GM04504 (cell line): Measurements from ENCODE around the gene IQGAP3.

Source experiments
- DNase-seq: peaks from one replicate; pipeline ENCODE4 v3.0.0-alpha.2; 2012; ENCODE audit warnings: low read depth

The IQGAP3 gene

DNA sequence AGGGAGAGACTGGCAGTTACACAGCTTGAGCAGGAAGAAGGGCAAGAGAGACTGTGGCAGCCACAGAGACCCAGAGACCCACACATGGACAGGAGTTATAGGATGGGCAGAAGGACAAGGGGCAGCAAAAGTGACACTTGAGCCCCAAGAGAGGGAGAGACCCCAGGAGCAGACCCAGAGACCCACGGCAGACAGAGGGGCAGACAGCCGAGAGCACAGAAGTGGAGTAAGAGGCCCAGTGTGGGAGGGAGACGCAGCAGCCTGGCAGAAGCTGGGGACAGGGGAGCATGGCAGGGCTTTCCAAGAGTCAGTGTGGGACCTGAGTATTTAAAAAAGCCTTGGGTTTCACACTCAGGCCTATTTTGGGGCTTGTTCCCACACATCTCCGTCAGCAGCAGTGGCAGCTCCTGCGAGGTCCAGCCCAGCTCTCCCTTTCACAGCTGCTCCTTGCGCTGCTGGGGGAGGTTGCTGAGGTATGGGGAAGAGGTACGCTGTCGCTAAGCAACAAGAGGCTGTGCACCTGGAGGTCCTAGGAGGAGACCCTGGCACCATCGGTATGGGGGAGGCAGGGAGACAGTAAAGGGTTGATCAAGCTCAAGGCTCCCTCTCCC is 62.8 kb downstream of the IQGAP3 start:
- no peak for DNase-seq

DNA sequence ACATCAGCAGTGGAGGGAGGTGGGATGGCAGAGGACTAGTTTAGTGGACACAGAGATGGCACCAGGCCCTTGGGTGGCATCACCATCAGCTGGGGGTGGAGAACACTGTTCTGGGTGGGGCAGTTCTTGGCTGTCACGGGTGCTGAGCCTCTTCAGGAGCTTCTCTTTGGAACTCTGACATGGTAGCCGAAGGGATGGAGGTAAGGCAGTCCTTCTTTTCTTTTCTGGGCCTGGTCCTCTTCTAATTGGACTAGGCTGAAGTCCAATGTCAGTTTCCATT is 63.5 kb downstream of the IQGAP3 start:
- no peak for DNase-seq

DNA sequence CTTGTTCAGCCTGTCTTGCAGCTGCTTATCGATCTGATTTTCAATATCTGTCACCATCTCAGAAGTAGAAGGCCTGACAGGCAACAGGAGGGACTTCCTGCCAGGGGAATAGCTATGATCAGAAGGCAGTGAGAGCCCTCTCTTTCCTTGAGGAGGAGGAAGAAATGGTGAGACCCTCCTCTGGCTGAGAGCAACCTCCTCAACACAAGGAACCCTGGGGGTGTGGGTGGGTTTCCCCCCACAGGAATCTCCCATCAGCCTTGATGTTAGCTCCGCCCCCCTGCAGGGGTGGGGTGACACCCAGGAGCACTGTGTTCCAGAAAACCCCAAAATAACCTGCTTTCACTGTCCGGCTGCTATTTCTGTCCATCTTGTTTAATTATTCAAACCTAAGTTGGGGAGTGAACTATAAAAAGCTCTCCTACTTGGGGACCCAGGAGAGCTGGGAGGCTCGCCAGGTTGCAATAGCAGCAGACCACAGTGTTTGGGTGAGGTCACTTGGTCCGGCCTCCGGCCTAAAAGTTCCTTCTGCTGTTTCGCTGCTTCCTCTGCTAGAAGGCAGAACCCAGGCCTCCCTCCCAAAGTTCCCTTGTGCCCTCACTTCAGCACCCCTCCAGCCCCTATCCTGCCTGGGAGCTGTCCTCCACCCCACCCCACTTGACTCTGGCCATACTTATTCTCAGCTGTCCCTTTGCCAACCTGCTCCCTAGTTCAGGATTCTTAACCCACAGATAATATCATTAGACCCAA is 64.0 kb downstream of the IQGAP3 start:
- DNase-seq: peak; percentile 58

DNA sequence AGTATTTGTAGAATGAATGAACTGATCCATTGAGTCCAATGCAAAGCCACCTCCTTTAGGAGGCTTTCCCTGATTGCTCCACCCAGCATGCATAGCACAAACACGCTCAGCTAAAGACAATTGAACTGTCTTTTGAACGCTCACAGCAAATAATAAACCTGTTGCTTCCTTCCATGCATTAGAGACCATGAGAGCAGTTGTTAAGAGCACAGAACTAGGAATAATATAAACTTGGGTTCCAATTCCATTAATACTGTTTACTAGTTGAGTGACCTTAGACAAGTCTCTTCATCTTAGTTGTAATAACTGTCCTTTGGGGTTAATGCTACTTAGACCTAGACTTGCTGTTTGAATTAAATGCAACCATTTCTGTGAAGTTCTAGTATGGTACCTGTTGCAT is 65.9 kb downstream of the IQGAP3 start:
- DNase-seq: no peak

DNA sequence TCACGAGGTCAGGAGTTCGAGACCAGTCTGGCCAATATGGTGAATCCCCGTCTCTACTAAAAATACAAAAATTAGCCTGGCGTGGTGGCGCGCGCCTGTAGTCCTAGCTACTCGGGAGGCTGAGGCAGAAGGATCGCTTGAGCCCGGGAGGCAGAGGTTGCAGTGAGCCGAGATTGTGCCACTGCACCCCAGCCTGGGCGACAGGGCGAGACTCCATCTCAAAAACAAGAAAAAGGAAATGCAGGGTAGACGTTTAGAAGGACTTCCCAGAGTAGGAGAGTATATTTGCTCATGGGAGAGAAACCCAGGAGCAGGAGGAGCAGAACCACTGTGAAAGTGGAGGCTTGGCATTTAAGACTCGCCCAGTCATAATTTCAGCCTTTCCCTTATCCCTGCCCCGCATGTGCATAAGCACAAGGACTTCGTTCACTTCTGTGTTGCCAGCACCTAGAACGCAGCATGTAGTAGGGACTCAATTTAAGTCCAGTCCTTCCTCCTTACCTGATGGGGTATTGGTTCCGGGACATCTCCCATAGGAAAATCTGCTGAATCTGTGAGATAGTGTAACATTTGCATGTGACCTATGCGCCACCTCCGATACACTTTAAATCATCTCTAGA is 66.6 kb downstream of the IQGAP3 start:
- DNase-seq: no peak

DNA sequence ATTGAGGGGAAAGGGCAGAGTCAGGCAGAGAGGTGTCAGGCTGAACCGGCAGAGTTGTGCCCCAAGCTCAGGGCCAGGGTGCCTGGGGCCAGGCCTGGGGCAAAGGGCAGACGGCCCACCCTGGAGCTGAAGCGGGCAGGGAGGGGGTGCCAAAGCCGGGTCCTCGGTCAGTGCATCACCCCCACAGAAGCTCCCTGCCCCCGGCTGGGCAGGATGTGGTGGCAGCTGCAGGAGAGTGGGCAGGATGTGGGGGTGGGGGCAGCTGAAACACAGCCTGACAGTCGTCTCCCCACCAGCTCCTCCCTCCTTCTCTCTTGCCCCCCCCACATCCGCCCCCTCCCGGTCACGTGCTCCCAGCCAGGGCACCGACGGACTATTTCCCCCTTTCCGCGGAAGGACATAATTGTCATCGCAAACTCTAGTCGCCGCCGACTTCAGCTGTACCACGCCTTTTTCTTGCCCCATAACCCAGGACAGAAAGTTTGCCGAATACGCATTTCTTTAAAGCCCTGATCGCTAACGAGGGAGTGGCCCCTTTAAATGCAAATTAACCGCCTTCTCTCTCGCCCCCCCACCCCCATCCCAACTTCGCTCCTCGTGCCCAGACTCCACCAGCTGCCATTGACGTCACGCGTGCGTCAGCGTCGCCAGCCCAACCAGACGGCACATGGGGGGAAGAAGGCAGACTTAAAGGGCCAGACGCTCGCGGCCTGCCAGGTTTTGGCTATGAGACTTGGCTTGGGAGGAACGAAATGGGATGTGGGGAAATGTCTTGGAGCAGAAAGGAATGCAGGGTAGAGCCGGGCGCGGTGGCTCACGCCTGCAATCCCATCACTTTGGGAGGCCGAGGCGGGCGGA is 67.3 kb downstream of the IQGAP3 start:
- DNase-seq: peak; percentile 98

DNA sequence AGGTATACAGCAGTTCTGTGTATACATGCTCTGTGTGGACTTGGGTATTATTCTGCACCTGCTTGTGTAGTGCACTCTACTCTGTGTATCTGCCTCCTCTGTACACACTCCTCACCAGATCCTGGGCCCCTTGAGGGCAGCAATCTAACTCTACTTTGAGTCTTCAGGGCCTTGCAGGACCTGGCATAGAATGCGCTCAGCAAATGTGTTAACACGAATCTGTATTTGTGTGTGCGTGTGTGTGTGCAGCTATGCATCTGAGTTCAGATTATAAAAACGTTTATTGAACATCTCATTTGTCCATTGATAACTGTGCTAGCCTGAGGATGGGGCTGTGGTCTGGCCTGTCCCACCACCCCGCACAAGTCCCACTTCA is 67.9 kb downstream of the IQGAP3 start:
- DNase-seq: no peak

DNA sequence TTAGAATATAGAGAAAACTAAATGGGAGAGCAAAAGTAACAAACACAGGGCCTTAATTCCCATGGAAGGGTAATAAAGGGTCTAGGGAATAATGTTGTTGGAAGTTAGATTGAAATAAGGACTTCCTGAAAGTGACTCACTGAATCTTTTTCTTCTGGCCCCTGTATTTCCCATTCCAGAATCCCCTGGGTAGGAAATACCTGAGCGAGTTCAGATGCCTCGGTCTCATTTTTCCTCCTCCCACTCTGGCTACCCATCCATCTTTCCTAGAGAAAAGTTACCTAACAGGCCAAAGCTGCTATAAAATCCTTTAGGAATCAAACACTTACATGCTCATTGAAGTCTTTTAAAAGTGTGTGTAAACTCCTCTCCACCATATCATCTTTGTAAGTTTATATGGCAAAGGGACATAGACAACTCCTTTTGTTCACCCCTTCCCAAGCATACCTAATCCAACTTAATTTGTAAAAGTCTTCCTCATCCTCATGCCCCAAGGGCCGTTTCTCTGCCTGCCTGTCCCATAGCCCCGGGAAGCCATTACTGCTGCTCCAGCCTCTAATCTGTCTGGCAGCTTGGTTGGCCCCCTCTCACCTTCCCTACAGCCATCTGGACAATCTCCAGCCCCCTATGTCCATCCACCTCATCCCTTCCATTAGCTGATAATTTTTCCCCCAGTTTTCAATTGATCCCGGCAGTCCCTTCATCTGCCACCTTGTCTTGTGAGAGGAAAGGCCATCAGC is 68.5 kb downstream of the IQGAP3 start:
- no peak for DNase-seq

DNA sequence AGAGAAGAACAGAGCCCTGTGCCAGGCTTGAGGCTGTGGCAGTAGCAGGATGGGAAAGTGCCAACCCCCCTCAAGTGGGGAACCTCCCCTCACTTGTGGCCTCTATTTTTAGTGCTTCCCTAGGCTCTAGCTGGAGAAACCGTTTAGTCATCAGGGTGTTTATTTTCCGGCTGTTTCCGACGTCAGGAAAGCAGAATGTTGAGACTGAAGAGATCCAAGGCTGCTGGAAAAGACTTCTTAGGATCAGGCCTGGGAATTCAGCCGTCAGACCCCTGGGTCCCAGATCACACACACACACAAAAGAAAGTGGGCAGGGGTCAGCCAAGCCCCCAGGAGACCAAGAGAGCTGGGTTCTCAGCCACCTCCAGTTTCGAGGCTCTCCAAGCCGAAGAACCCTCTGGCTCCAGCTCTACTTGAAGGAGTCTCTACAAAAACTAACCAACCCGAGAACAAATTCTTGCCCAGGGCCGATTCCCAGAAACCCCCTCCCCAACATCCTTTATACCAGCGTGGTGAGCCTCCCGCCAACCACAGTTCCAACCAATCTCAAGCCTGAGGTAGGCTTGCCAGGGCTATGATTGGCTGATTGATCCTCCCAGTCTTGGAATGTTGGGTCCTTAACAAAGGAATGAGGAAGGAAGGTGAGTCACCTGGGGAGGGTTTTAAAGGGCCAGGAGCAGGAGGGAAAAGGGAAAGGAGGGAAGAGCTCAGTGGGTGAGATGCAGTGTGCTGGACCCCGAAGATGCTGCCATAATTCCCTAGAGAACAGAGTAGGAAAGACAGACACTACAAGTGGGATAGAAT is 69.3 kb downstream of the IQGAP3 start:
- DNase-seq: peak; percentile 86

DNA sequence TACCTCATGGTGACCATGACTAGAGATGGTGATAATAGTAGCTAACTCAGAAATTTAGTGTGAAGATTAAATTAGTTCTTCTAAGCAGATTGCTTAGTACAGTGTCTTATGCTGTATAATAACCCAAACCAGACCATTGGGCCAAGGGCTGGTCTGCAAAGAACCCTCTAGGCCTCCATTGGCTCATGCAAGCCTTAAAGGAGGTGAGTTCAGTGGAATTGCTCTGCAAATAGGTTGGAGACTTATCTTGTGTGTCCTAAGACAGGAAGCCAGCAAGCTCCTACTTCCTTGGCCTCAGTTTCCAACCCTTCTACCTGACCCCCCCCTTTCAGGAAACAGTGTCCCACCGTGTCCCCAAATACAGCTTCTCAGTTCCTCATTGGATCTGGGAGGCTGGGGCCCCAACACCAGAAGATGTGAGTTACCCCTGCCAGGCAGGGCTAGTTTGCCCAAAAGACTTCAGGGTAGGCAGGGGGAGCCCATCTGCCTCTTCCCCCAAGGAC is 69.9 kb downstream of the IQGAP3 start:
- no peak for DNase-seq

DNA sequence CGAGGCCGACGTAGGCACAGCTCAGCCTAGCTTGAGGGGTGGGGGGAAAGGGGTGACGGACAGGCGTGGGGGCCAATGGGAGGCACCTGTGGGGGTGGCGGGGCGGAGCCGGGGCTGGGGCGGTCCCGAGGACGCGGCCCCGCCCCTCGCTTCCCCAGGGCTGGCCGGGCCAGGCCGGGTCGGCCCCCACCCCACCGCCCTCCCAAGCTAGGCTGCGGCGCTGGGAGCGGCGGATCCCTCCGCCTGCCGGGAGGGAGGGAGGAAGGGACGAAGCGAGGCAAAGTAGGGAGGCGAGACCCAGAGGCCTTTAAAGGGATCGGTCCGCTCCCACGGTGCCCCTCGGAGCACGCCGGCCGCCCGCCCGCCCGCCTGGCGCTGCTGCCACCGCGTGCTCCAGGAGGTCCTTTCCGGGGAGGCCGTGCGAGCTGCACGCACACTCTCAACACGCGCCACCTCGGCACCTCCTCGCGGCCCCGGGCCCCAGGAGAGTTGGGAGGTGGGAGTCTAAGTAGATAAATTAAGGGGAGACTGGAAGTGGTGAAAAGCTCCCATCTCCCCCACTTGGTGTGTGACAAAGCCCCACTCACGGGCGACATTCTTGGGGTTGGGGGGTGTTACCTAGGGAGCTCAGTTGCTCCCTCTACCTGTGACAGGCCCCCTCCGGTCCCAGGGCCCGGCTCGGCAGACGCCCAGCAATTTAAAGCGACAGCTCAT is 71.4 kb downstream of the IQGAP3 start:
- peak; percentile 92 for DNase-seq

DNA sequence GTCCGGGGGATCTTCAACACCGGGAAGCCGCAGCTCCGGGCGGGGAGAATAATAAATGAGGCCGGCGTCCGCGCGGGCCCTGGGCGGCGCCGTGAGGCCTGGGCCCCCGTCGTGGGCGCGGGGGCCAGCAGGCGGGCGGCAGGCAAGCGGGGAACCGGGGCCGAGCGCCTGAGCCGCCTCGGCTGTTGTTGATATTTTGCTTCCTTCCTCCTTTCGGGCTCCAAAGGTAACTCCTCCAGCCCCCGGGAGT is 71.9 kb downstream of the IQGAP3 start, which contains the start of gene MEF2D:
Gene MEF2D (minus strand): TSS at position 233 of the 250 bp plus-strand sequence. CDS start 17,483 bp downstream, outside the sequence.
- DNase-seq: no peak

DNA sequence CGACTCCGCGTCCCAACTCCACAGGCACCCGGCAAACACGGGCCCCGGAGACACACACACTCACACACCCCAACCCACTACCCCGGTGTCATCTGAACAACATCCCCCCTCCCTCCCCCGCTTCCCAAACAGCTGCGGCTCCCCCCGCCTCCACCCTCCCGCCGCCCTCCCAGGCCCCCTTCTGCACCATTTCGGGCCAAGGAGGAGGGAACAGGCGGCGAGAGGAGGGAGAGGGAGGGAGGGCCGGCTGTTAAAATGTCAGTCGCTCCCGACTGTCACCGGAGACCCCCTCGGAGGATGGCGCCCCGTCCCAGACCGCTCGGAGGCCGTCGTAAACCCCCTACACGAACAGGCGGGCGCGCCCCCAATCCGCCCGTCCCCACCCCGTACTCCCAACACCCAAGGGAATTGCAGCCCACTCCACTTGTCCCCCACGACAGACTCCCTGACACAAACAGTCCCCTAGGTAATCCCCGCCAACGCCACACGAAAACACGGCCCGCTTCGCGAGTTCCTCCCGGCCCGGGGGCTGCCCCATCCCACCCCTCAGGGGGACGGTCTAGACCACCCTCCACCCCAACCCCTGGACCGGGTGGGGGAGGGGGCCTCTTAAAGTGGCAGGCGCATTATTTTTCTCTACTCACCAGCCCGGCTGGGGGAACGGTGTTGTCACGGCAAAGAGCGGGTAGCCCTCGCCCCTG is 72.4 kb downstream of the IQGAP3 start:
- no peak for DNase-seq

DNA sequence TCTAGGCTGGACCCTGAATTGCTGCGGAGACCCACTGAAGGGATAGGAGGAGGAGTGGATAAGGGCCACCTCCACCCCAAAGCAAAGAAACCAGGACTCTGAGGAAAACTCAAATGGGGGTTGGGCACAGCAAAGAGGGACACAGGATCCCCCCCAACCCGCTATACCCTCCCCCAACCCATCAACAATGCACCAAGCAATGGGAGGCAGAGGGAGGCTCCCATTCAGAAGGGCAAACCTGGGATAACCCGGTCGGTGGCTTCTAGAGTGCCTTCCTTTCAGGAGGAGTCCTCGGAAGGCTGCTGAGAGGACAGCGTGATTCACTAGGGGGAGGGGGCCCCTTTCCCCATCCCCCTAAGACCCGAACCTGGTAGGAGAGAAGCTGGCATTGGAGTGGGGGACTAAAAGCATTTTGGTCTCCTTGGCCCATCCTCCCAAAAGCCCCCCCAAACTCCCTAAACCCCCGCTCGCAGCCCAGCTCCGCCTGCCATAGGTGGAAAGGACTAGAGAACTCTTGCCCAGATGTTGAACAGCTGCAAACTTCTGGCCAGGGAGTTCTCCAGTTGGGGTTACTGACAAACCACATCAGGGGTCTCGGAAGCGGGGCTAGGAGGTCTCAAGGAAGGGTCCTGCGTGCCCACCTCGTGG is 73.0 kb downstream of the IQGAP3 start:
- DNase-seq: no peak

DNA sequence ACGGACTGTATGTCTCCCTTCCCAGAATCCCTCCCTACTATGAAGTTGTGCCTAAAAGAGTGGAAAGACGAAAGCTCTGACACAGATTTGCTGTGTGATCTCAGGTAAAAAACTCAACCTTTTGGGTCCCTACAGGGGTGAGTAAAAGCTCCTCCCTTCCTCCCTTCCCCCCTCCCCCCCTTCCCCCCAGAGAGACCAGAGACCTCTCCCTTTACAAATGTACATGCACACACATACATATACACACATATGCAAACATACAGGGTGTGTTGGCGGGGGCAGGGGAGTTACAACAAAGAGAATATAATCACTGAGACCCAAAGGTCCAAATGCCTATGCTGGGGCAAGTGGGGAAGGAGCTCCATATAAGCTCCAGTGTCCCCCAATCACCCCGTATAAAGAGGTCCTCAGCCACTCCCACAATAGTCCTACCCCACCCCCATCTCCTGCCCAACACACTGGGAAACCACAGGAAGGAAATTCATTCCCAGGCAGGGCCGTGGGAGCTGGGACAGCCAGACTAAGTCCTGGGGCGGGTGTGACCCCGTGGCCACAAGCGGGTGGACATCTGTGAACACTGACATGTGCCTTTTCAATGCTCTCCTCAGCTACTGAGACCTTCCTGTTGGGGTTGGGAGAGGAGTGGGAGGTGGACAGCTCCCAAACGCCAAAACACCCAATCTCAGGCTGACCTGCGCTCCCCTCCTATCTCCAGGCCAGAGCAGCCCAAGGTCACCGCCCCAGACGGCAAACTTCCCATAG is 73.8 kb downstream of the IQGAP3 start:
- peak; percentile 50 for DNase-seq

DNA sequence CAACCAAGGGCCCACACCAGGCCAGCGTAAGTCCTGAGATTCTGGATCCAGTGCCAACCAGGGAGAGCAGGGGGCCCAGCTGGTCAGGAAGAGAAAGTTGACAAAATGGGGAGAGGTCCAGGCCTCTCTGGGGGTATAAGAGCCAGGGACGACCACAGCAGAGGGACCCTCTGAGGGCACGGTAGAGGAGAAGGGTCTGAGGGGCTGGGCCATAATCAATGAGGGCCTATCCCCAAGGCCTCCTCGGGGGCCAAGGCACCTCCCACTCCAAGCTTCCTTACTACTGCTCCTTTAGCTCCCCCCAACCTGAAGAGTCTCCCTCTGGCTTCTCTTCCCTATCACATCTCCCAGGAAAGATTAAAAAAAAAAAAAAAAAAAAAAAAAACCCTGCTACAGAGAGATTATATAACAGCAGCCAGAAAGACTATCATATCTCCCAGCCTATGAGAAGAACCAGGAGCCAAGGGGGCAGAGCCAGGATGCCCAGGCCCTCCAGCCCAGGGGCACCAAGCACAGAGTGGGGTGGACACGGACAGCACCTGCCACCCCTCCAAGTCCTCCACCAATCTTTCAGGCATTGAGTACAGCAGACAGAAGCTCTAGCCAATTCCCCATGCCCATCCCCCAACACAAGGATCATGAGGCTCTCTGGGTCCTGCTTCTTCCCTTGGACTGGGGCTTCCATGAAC is 74.5 kb downstream of the IQGAP3 start:
- DNase-seq: no peak

DNA sequence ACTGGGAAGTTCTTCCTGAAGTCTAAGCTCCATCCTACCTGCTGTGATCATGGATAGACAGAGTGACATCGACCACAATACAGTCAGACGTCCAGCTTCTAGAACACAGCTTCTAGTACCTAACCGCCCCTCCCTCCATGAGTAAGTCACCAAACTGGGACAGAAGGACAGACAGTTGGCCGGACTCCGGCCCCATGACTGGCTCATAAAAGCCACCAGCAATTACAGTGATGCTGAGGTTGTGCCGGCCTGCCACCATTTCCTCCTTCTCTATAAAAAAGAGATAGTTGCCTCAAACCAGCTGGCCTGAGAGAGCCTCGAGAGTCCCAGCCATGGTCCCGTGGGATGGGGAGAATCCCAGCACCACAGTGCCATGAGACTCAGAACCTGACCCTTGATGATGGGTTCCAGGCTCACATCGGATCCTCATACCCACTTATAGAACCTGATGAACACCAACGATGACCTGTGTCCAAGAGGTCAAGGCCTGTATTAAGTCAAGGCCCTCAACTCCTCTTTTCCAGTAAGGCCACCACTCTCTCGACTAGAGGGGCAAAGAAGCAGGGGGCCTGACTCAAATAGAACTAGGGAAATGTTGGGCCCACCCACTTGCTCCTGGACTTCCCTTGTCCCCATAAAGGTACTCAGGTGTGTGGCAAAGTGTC is 75.2 kb downstream of the IQGAP3 start:
- no peak for DNase-seq
